HepG2 (cell line): ENCODE data around the gene COL18A1. TPM values are rescaled to one million over a fixed set of nuclear protein-coding genes. Genes with fewer than 3 reads are reported as not detected.

Source experiments
- HOXA7 ChIP-seq: sonication (generic); formaldehyde crosslinking; IDR thresholded peaks from 2 replicates; pipeline ENCODE4 v1.8.1; 2022; ENCODE audit warnings: mild to moderate bottlenecking, missing genetic modification reagents, moderate library complexity
- KAT2B ChIP-seq: fragments of 150-350 bp; IDR thresholded peaks from 2 replicates; pipeline ENCODE4 v1.6.1; 2014; ENCODE audit warnings: low read depth, low read length, borderline replicate concordance
- TGIF2 ChIP-seq: IDR thresholded peaks from 2 replicates; pipeline ENCODE4 v1.6.1; 2016; ENCODE audit warnings: control low read depth, missing compliant biosample characterization
- ZNF17 ChIP-seq: sonication (generic); formaldehyde crosslinking; IDR thresholded peaks from 2 replicates; pipeline ENCODE4 v1.5.0; 2020; ENCODE audit warnings: mild to moderate bottlenecking, missing genetic modification reagents
- ZNF720 ChIP-seq: sonication (generic); formaldehyde crosslinking; IDR thresholded peaks from 2 replicates; pipeline ENCODE4 v1.4.0; 2020; ENCODE audit warnings: missing genetic modification reagents
- ZNF780A ChIP-seq: sonication (generic); formaldehyde crosslinking; IDR thresholded peaks from 2 replicates; pipeline ENCODE4 v1.8.0; 2022; ENCODE audit warnings: mild to moderate bottlenecking, missing genetic modification reagents, moderate library complexity
- ZSCAN29 ChIP-seq: sonication (generic); formaldehyde crosslinking; conservative IDR thresholded peaks from 2 replicates; pipeline ENCODE4 v1.4.0; 2020; ENCODE audit warnings: mild to moderate bottlenecking, missing genetic modification reagents
- polyA plus RNA-seq, 8 experiments: library from polyadenylated mRNA; depleted of rRNA in 3 of 8; stranded (reverse) in 7 of 8; unstranded in 1 of 8; fragments of >200 nt; fragmentation: Illumina TruSeq in 4 of 8; extraction: Trizol in 4 of 8; gene quantifications; 2 replicates each; pipeline versions ENCODE4 v1.2.1 to v1.2.3, GENCODE V29; 2011 to 2016; ENCODE audit warnings: low read depth in 4 of 8, missing spikeins in 1 of 8, mixed read lengths in 1 of 8; ENCODE audit not compliant: insufficient read depth in 1 of 8
- total RNA-seq, 5 experiments: library from RNA; depleted of rRNA; stranded (reverse); fragments of >200 nt; fragmentation: Illumina TruSeq; extraction: Trizol; gene quantifications; 2 replicates each; pipeline ENCODE4 v1.2.3, GENCODE V29; 2016; ENCODE audit warnings: low read depth in 1 of 5
- TF ChIP-seq, protein P1 (sequence below): sonication (generic); formaldehyde crosslinking; IDR thresholded peaks from 2 replicates; pipeline ENCODE4 v1.4.0; 2020; ENCODE audit warnings: missing genetic modification reagents
- TF ChIP-seq, protein P2 (sequence below): sonication (generic); formaldehyde crosslinking; IDR thresholded peaks from 2 replicates; pipeline ENCODE4 v1.5.1; 2020; ENCODE audit warnings: missing genetic modification reagents, mild to moderate bottlenecking, borderline replicate concordance
- TF ChIP-seq, protein P3 (sequence below), 2 experiments: fragments of 450-650 bp in 1 of 2; sonication (generic) in 1 of 2; formaldehyde crosslinking in 1 of 2; IDR thresholded peaks; 2 replicates each; pipeline versions ENCODE4 v1.6.1 to v1.8.0; 2016 to 2022; ENCODE audit warnings: antibody characterized with exemption in 1 of 2, mild to moderate bottlenecking in 1 of 2, missing genetic modification reagents in 1 of 2
- TF ChIP-seq, protein P4 (sequence below): sonication (generic); formaldehyde crosslinking; conservative IDR thresholded peaks from 2 replicates; pipeline ENCODE4 v1.4.0; 2020; ENCODE audit warnings: missing genetic modification reagents

The COL18A1 gene
- total and polyA plus RNA-seq, 2 of the 13 experiments (the other 11 are each of a cell fraction or from before 2014, with no cell fraction given): 79.0 to 102 TPM

DNA sequence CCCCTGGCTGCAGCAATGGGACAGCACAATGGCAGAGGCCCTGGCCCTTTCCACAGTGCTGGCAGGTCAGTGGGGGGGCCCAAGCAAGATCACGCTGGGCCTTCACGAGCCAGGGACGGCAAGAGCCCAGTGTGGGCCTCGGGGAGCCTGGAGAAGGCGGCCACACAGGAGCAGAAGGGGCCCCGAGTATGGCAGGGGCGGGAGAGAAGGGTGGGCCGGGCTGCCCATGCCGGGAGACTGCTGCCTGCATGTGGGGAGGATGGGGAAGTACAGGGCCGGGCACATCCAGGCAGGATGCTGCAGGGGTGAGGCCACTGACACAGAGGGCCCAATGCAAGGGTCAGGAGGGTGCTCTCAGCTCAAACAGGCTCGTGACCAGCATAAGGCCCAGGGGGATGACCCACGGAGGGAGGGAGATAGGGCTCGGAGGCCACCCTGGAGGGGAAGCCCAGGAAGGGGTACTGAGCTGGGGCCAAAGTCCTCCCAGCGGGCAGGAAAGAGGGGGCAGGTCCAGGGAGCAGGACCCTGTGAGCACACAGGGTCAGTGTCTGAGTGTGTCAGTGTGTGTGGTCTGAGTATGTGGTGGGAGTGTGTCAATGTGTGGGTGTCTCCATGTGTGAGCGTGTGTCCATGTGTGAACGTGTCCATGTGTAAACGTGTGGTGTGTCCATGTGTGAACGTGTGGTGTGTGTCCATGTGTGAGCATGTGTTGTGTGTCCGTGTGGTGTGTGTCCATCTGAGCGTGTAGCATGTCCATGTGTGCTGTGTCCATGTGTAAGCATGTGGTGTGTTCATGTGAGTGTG, 124.2 kb downstream of the COL18A1 start (continued):
- TF ChIP-seq, protein P1, sequence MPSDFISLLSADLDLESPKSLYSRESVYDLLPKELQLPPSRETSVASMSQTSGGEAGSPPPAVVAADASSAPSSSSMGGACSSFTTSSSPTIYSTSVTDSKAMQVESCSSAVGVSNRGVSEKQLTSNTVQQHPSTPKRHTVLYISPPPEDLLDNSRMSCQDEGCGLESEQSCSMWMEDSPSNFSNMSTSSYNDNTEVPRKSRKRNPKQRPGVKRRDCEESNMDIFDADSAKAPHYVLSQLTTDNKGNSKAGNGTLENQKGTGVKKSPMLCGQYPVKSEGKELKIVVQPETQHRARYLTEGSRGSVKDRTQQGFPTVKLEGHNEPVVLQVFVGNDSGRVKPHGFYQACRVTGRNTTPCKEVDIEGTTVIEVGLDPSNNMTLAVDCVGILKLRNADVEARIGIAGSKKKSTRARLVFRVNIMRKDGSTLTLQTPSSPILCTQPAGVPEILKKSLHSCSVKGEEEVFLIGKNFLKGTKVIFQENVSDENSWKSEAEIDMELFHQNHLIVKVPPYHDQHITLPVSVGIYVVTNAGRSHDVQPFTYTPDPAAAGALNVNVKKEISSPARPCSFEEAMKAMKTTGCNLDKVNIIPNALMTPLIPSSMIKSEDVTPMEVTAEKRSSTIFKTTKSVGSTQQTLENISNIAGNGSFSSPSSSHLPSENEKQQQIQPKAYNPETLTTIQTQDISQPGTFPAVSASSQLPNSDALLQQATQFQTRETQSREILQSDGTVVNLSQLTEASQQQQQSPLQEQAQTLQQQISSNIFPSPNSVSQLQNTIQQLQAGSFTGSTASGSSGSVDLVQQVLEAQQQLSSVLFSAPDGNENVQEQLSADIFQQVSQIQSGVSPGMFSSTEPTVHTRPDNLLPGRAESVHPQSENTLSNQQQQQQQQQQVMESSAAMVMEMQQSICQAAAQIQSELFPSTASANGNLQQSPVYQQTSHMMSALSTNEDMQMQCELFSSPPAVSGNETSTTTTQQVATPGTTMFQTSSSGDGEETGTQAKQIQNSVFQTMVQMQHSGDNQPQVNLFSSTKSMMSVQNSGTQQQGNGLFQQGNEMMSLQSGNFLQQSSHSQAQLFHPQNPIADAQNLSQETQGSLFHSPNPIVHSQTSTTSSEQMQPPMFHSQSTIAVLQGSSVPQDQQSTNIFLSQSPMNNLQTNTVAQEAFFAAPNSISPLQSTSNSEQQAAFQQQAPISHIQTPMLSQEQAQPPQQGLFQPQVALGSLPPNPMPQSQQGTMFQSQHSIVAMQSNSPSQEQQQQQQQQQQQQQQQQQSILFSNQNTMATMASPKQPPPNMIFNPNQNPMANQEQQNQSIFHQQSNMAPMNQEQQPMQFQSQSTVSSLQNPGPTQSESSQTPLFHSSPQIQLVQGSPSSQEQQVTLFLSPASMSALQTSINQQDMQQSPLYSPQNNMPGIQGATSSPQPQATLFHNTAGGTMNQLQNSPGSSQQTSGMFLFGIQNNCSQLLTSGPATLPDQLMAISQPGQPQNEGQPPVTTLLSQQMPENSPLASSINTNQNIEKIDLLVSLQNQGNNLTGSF (CRISPR knock-in tag): no peak
- no peak for TF ChIP-seq HOXA7 (CRISPR knock-in tag)
- TF ChIP-seq ZNF17 (CRISPR knock-in tag): no peak
- no peak for TF ChIP-seq TGIF2 (CRISPR knock-in tag)
- no peak for TF ChIP-seq ZSCAN29 (CRISPR knock-in tag)
- TF ChIP-seq, protein P2, sequence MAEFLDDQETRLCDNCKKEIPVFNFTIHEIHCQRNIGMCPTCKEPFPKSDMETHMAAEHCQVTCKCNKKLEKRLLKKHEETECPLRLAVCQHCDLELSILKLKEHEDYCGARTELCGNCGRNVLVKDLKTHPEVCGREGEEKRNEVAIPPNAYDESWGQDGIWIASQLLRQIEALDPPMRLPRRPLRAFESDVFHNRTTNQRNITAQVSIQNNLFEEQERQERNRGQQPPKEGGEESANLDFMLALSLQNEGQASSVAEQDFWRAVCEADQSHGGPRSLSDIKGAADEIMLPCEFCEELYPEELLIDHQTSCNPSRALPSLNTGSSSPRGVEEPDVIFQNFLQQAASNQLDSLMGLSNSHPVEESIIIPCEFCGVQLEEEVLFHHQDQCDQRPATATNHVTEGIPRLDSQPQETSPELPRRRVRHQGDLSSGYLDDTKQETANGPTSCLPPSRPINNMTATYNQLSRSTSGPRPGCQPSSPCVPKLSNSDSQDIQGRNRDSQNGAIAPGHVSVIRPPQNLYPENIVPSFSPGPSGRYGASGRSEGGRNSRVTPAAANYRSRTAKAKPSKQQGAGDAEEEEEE (CRISPR knock-in tag): peak; percentile 77; the same call in 1 of the 2 replicates
- TF ChIP-seq, protein P3, sequence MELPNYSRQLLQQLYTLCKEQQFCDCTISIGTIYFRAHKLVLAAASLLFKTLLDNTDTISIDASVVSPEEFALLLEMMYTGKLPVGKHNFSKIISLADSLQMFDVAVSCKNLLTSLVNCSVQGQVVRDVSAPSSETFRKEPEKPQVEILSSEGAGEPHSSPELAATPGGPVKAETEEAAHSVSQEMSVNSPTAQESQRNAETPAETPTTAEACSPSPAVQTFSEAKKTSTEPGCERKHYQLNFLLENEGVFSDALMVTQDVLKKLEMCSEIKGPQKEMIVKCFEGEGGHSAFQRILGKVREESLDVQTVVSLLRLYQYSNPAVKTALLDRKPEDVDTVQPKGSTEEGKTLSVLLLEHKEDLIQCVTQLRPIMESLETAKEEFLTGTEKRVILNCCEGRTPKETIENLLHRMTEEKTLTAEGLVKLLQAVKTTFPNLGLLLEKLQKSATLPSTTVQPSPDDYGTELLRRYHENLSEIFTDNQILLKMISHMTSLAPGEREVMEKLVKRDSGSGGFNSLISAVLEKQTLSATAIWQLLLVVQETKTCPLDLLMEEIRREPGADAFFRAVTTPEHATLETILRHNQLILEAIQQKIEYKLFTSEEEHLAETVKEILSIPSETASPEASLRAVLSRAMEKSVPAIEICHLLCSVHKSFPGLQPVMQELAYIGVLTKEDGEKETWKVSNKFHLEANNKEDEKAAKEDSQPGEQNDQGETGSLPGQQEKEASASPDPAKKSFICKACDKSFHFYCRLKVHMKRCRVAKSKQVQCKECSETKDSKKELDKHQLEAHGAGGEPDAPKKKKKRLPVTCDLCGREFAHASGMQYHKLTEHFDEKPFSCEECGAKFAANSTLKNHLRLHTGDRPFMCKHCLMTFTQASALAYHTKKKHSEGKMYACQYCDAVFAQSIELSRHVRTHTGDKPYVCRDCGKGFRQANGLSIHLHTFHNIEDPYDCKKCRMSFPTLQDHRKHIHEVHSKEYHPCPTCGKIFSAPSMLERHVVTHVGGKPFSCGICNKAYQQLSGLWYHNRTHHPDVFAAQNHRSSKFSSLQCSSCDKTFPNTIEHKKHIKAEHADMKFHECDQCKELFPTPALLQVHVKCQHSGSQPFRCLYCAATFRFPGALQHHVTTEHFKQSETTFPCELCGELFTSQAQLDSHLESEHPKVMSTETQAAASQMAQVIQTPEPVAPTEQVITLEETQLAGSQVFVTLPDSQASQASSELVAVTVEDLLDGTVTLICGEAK (IDR thresholded peaks at IDR 0.05): no peak
- TF ChIP-seq, protein P3 (CRISPR knock-in tag; IDR thresholded peaks at IDR 0.05): no peak
- TF ChIP-seq, protein P4, sequence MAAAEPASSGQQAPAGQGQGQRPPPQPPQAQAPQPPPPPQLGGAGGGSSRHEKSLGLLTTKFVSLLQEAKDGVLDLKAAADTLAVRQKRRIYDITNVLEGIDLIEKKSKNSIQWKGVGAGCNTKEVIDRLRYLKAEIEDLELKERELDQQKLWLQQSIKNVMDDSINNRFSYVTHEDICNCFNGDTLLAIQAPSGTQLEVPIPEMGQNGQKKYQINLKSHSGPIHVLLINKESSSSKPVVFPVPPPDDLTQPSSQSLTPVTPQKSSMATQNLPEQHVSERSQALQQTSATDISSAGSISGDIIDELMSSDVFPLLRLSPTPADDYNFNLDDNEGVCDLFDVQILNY: no peak
- TF ChIP-seq KAT2B: no peak
- TF ChIP-seq ZNF720 (CRISPR knock-in tag): no peak
- peak; percentile 79; the same call in 1 of the 2 replicates for TF ChIP-seq ZNF780A
